Ishikawa (cell line): ENCODE data around the gene ALDH1A2.

Experiments
- CEBPB ChIP-seq: IDR thresholded peaks from 2 replicates; pipeline ENCODE4 v1.6.1; 2012
- CREB1 ChIP-seq: IDR thresholded peaks from 2 replicates; pipeline ENCODE4 v1.6.1; 2012; ENCODE audit warnings: low read depth
- EGR1 ChIP-seq: IDR thresholded peaks from 2 replicates; pipeline ENCODE4 v1.6.1; 2012
- EP300 ChIP-seq: IDR thresholded peaks from 2 replicates; pipeline ENCODE4 v1.6.1; 2012; ENCODE audit warnings: borderline replicate concordance
- NFIC ChIP-seq: IDR thresholded peaks from 2 replicates; pipeline ENCODE4 v1.6.1; 2012
- RAD21 ChIP-seq: IDR thresholded peaks from 2 replicates; pipeline ENCODE4 v1.6.1; 2012; ENCODE audit warnings: low read depth
- TAF1 ChIP-seq: IDR thresholded peaks from 2 replicates; pipeline ENCODE4 v1.6.1; 2012; ENCODE audit warnings: low read depth, mild to moderate bottlenecking
- TEAD4 ChIP-seq: IDR thresholded peaks from 2 replicates; pipeline ENCODE4 v1.6.1; 2012
- TF ChIP-seq, protein P1 (sequence below): IDR thresholded peaks from 2 replicates; pipeline ENCODE4 v1.6.1; 2012
- TF ChIP-seq, protein P2 (sequence below): IDR thresholded peaks from 2 replicates; pipeline ENCODE4 v1.6.1; 2012

GRCh38 chr15:58003810-58004209 lies 61.7 kb downstream of the ALDH1A2 start:
- TF ChIP-seq TEAD4: no peak
- TF ChIP-seq EP300: no peak
- TF ChIP-seq, protein P1, sequence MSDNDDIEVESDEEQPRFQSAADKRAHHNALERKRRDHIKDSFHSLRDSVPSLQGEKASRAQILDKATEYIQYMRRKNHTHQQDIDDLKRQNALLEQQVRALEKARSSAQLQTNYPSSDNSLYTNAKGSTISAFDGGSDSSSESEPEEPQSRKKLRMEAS: no peak
- TF ChIP-seq RAD21: no peak
- TF ChIP-seq NFIC: no peak
- no peak for TF ChIP-seq TAF1
- TF ChIP-seq EGR1: no peak
- no peak for TF ChIP-seq CEBPB
- no peak for TF ChIP-seq CREB1
- TF ChIP-seq, protein P2, sequence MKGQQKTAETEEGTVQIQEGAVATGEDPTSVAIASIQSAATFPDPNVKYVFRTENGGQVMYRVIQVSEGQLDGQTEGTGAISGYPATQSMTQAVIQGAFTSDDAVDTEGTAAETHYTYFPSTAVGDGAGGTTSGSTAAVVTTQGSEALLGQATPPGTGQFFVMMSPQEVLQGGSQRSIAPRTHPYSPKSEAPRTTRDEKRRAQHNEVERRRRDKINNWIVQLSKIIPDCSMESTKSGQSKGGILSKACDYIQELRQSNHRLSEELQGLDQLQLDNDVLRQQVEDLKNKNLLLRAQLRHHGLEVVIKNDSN: no peak
